CD4-positive, alpha-beta memory T cell (primary cell): ENCODE results near the gene PLET1. TPM values are rescaled to one million over a fixed set of nuclear protein-coding genes. Genes with fewer than 3 reads are reported as not detected.

Source experiments
- CTCF ChIA-PET: fragments of 350-600 bp; sonication (Branson Sonifier 250); formaldehyde crosslinking; loops from one replicate; lab custom pipeline; 2021; ENCODE audit warnings: inconsistent platforms; ENCODE audit not compliant: partially characterized antibody; lab: Charles Lee
- POLR2A ChIA-PET: fragments of 350-600 bp; sonication (Branson Sonifier 250); formaldehyde crosslinking; loops from one replicate; lab custom pipeline; 2021; ENCODE audit not compliant: partially characterized antibody; lab: Charles Lee
- DNase-seq, 5 donors: peaks; one replicate each; pipeline versions ENCODE4 v3.0.0 to v3.0.0-alpha.2; 2020 to 2022; ENCODE audit warnings: mixed read lengths in 1 of 5
- H3K27ac ChIP-seq: one replicate; pipeline ENCODE4 v1.7.0; 2013; ENCODE audit warnings: low read depth, low read length
- H3K27me3 ChIP-seq: 2 replicates; pipeline ENCODE4 v1.7.0; 2013; ENCODE audit warnings: mild to moderate bottlenecking, low read length, moderate library complexity; ENCODE audit not compliant: insufficient read depth
- H3K36me3 ChIP-seq: 2 replicates; pipeline ENCODE4 v1.7.0; 2013; ENCODE audit warnings: mild to moderate bottlenecking, low read length, moderate library complexity; ENCODE audit not compliant: insufficient read depth
- H3K4me1 ChIP-seq: 2 replicates; pipeline ENCODE4 v1.7.0; 2013; ENCODE audit warnings: mild to moderate bottlenecking, low read length, moderate library complexity; ENCODE audit not compliant: insufficient read depth
- H3K4me3 ChIP-seq, 2 donors: one replicate each; pipeline ENCODE4 v1.7.0; 2013; ENCODE audit warnings: low read length in 2 of 2, mild to moderate bottlenecking in 1 of 2
- H3K9me3 ChIP-seq, 2 donors: one replicate each; pipeline ENCODE4 v1.7.0; 2013; ENCODE audit warnings: low read length in 2 of 2, control low read depth in 1 of 2; ENCODE audit not compliant: control insufficient read depth in 1 of 2
- H3K27ac Mint-ChIP-seq, 7 donors: one replicate each; pipeline ENCODE4 v1.8.0; 2020 to 2021; ENCODE audit warnings: mixed read lengths in 7 of 7, mild to moderate bottlenecking in 6 of 7, inconsistent platforms in 3 of 7, moderate library complexity in 3 of 7
- H3K27me3 Mint-ChIP-seq, 2 donors: one replicate each; pipeline ENCODE4 v1.8.0; 2020 to 2021; ENCODE audit warnings: mixed read lengths in 2 of 2
- H3K36me3 Mint-ChIP-seq, 2 donors: one replicate each; pipeline ENCODE4 v1.8.0; 2020 to 2021; ENCODE audit warnings: mixed read lengths in 2 of 2, inconsistent platforms in 1 of 2, mild to moderate bottlenecking in 1 of 2
- H3K4me1 Mint-ChIP-seq, 4 donors: one replicate each; pipeline ENCODE4 v1.8.0; 2020 to 2021; ENCODE audit warnings: mixed read lengths in 4 of 4, mild to moderate bottlenecking in 1 of 4
- H3K4me3 Mint-ChIP-seq, 8 donors: one replicate each; pipeline ENCODE4 v1.8.0; 2020 to 2021; ENCODE audit warnings: mixed read lengths in 8 of 8, mild to moderate bottlenecking in 7 of 8, moderate library complexity in 6 of 8, inconsistent platforms in 3 of 8
- H3K9me3 Mint-ChIP-seq, 8 donors: one replicate each; pipeline ENCODE4 v1.8.0; 2020 to 2021; ENCODE audit warnings: mixed read lengths in 8 of 8, mild to moderate bottlenecking in 5 of 8, inconsistent platforms in 3 of 8, moderate library complexity in 1 of 8
- intact Hi-C: fragments of 100-400 bp; cut with micrococcal nuclease; formaldehyde crosslinking; loops from one replicate; pipeline ENCODE4 v1.15.1; 2023
- polyA plus RNA-seq, 2 donors: library from polyadenylated mRNA; unstranded; fragments of 300-500 nt; fragmentation: Illumina TruSeq; gene quantifications; one replicate each; pipeline ENCODE4 v1.2.3, GENCODE V29; 2021
- total RNA-seq, 2 experiments: library from RNA; stranded (reverse); gene quantifications; one replicate each; pipeline ENCODE4 v1.2.3, GENCODE V29; 2021

PLET1 gene
- total RNA-seq (not detected), polyA plus RNA-seq (not detected)

- H3K9me3 ChIP-seq: no peaks in the 10 kb centered on the region
- intact Hi-C loops: no loop called here
- no peak within 1 kb of the TSS for H3K4me3 ChIP-seq
- no peak within 1 kb of the TSS for H3K27ac Mint-ChIP-seq
- H3K4me1 Mint-ChIP-seq: no peaks in the 10 kb centered on the region
- H3K36me3 ChIP-seq: no peaks in the 10 kb centered on the region
- H3K36me3 Mint-ChIP-seq: peaks cover 0 to 15% of the 10 kb centered on the region in 2 donors
- H3K9me3 Mint-ChIP-seq: no peaks in the 10 kb centered on the region
- no peaks in the 10 kb centered on the region for H3K4me1 ChIP-seq
- ChIA-PET CTCF (interaction anchor here (9.8 kb wide), 1 partner anchor 18 kb away, joined by 59 read pairs; no protein-coding TSS in a partner anchor), POLR2A (no interaction called here)
- H3K27me3 ChIP-seq: no peaks in the 10 kb centered on the region
- H3K4me3 Mint-ChIP-seq: no peak within 1 kb of the TSS
- H3K27me3 Mint-ChIP-seq: peaks cover 0 to 1% of the 10 kb centered on the region in 2 donors
- no peak for DNase-seq
- no peak within 1 kb of the TSS for H3K27ac ChIP-seq
These were observed at the start of gene PLET1 for GRCh38 chr11:112260490-112260889. PLET1 (minus strand) TSS chr11:112260860; CDS start chr11:112260589, 271 bp downstream.

GRCh38 chr11:112310419-112310818 is 49.8 kb upstream of the PLET1 start:
- Mint-ChIP-seq H3K4me1 (no peaks in the 10 kb centered on the region), H3K36me3 (peaks cover 9 to 30% of the 10 kb centered on the region in 2 donors), H3K27ac (no peak overlapping the region), H3K27me3 (no peaks in the 10 kb centered on the region), H3K4me3 (no peak overlapping the region), H3K9me3 (peaks cover 0 to 10% (median 5%) of the 10 kb centered on the region in 8 donors)
- no peaks in the 10 kb centered on the region for H3K9me3 ChIP-seq
- H3K4me1 ChIP-seq: no peaks in the 10 kb centered on the region
- POLR2A ChIA-PET: no interaction called here
- CTCF ChIA-PET: interaction anchor here (0.9 kb wide), 1 partner anchor 278 kb away, joined by 4 read pairs; no protein-coding TSS in a partner anchor
- H3K4me3 ChIP-seq: no peak overlapping the region
- intact Hi-C loops: no loop called here
- no peaks in the 10 kb centered on the region for H3K36me3 ChIP-seq
- no peaks in the 10 kb centered on the region for H3K27me3 ChIP-seq
- no peak overlapping the region for H3K27ac ChIP-seq
- no peak for DNase-seq

GRCh38 chr11:112308651-112309050 is 48.0 kb upstream of the PLET1 start:
- Mint-ChIP-seq H3K4me1 (no peaks in the 10 kb centered on the region), H3K36me3 (peaks cover 11 to 34% of the 10 kb centered on the region in 2 donors), H3K9me3 (peaks cover 0 to 10% (median 5%) of the 10 kb centered on the region in 8 donors), H3K4me3 (no peak overlapping the region), H3K27ac (no peak overlapping the region), H3K27me3 (no peaks in the 10 kb centered on the region)
- H3K27ac ChIP-seq: no peak overlapping the region
- ChIA-PET CTCF (no interaction called here), POLR2A (no interaction called here)
- no peaks in the 10 kb centered on the region for H3K27me3 ChIP-seq
- DNase-seq: no peak
- intact Hi-C loops: no loop called here
- no peaks in the 10 kb centered on the region for H3K9me3 ChIP-seq
- no peaks in the 10 kb centered on the region for H3K36me3 ChIP-seq
- no peaks in the 10 kb centered on the region for H3K4me1 ChIP-seq
- H3K4me3 ChIP-seq: no peak overlapping the region

GRCh38 chr11:112307616-112308015 is 47.0 kb upstream of the PLET1 start:
- no peaks in the 10 kb centered on the region for H3K36me3 ChIP-seq
- H3K4me3 Mint-ChIP-seq: no peak overlapping the region
- intact Hi-C loops: no loop called here
- CTCF ChIA-PET: interaction anchor here (1.6 kb wide), 1 partner anchor 27 kb away, joined by 5 read pairs; no protein-coding TSS in a partner anchor
- H3K27ac Mint-ChIP-seq: no peak overlapping the region
- no peak for DNase-seq
- no peaks in the 10 kb centered on the region for H3K4me1 Mint-ChIP-seq
- no peak overlapping the region for H3K4me3 ChIP-seq
- H3K27me3 Mint-ChIP-seq: no peaks in the 10 kb centered on the region
- no peak overlapping the region for H3K27ac ChIP-seq
- H3K36me3 Mint-ChIP-seq: peaks cover 14 to 40% of the 10 kb centered on the region in 2 donors
- no peaks in the 10 kb centered on the region for H3K27me3 ChIP-seq
- POLR2A ChIA-PET: no interaction called here
- H3K9me3 ChIP-seq: no peaks in the 10 kb centered on the region
- H3K4me1 ChIP-seq: no peaks in the 10 kb centered on the region
- H3K9me3 Mint-ChIP-seq: peaks cover 0 to 10% (median 5%) of the 10 kb centered on the region in 8 donors

DNA sequence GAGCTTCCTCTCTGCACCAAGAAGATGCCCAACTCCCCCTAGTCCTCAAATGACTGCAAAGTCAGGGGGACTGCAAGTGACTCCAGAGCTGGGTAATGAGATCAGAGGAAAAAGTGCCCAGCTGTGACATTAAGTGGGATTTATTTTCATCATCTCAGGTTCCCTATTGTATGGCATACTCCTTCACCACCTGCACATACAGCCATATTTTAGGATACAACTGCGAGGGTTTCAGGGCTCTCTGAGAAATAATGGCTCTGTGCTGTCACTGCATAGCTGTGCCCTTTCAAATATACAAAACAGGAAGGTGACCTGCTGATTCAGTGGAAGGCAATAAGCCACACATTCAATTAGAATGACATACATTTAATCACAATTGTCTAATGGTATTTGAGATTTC is 45.6 kb upstream of the PLET1 start:
- peaks cover 0 to 10% (median 5%) of the 10 kb centered on the region in 8 donors for H3K9me3 Mint-ChIP-seq
- H3K27me3 ChIP-seq: no peaks in the 10 kb centered on the region
- peaks cover 17 to 39% of the 10 kb centered on the region in 2 donors for H3K36me3 Mint-ChIP-seq
- ChIA-PET POLR2A (no interaction called here), CTCF (interaction anchor here (1.5 to 1.6 kb wide), 2 partner anchors 24 to 26 kb away, joined by 4 to 5 read pairs; no protein-coding TSS in a partner anchor)
- H3K36me3 ChIP-seq: no peaks in the 10 kb centered on the region
- H3K4me3 Mint-ChIP-seq: no peak overlapping the region
- H3K4me1 ChIP-seq: no peaks in the 10 kb centered on the region
- peaks cover 0 to 3% (median 2%) of the 10 kb centered on the region in 4 donors for H3K4me1 Mint-ChIP-seq
- intact Hi-C loops: no loop called here
- H3K27me3 Mint-ChIP-seq: no peaks in the 10 kb centered on the region
- no peak overlapping the region for H3K4me3 ChIP-seq
- H3K27ac ChIP-seq: no peak overlapping the region
- no peaks in the 10 kb centered on the region for H3K9me3 ChIP-seq
- DNase-seq: no peak
- H3K27ac Mint-ChIP-seq: no peak overlapping the region

GRCh38 chr11:112304914-112305313 is 44.3 kb upstream of the PLET1 start:
- Histone ChIP-seq H3K9me3 (no peaks in the 10 kb centered on the region), H3K36me3 (no peaks in the 10 kb centered on the region), H3K27me3 (no peaks in the 10 kb centered on the region), H3K4me3 (no peak overlapping the region), H3K27ac (no peak overlapping the region), H3K4me1 (no peaks in the 10 kb centered on the region)
- H3K27ac Mint-ChIP-seq: no peak overlapping the region
- H3K27me3 Mint-ChIP-seq: no peaks in the 10 kb centered on the region
- peaks cover 17 to 28% of the 10 kb centered on the region in 2 donors for H3K36me3 Mint-ChIP-seq
- H3K4me3 Mint-ChIP-seq: no peak overlapping the region
- no peak for DNase-seq
- intact Hi-C loops: no loop called here
- peaks cover 0 to 10% (median 5%) of the 10 kb centered on the region in 8 donors for H3K9me3 Mint-ChIP-seq
- peaks cover 0 to 6% (median 4%) of the 10 kb centered on the region in 4 donors for H3K4me1 Mint-ChIP-seq
- POLR2A ChIA-PET: no interaction called here
- CTCF ChIA-PET: interaction anchor here (1.5 kb wide), 1 partner anchor 23 kb away, joined by 4 read pairs; no protein-coding TSS in a partner anchor

DNA sequence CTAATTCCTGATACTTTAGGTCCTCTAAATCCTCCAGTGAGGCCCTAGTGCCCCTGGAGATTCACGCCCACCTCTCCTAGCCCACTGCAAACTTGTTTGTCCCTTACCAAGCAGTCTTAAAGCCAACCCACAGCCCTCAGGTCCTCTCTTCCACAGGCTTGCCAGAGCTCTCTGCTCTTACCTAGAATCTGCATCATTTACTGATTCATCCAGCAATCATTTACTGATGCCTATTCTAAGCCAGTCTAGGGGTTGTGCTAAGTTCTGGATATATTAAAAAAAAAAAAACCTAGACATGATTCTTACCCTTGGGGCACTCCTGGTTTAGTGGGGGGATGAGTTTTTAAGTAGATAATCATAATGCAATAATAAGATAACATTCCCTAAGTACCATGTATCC is 43.0 kb upstream of the PLET1 start:
- peaks cover 13 to 23% of the 10 kb centered on the region in 2 donors for H3K36me3 Mint-ChIP-seq
- no peaks in the 10 kb centered on the region for H3K9me3 ChIP-seq
- no peaks in the 10 kb centered on the region for H3K27me3 Mint-ChIP-seq
- no peaks in the 10 kb centered on the region for H3K27me3 ChIP-seq
- no peak for DNase-seq
- H3K4me3 Mint-ChIP-seq: no peak overlapping the region
- H3K9me3 Mint-ChIP-seq: peaks cover 0 to 7% (median 3%) of the 10 kb centered on the region in 8 donors
- no peaks in the 10 kb centered on the region for H3K36me3 ChIP-seq
- intact Hi-C loops: no loop called here
- no peak overlapping the region for H3K27ac ChIP-seq
- H3K4me1 ChIP-seq: peaks cover 6% of the 10 kb centered on the region
- H3K27ac Mint-ChIP-seq: peak overlapping the region in 1 of 7 donors; percentile 26
- peaks cover 3 to 11% (median 9%) of the 10 kb centered on the region in 4 donors for H3K4me1 Mint-ChIP-seq
- no peak overlapping the region for H3K4me3 ChIP-seq
- POLR2A ChIA-PET: no interaction called here
- CTCF ChIA-PET: interaction anchor here (0.7 to 1.4 kb wide), 2 partner anchors 19 to 33 kb away, joined by 3 read pairs; no protein-coding TSS in a partner anchor
